GM19240 (cell line): Measurements from ENCODE around the gene CADPS.

Source experiments
- DNase-seq: peaks from one replicate; pipeline ENCODE4 v3.0.0; 2011; ENCODE audit warnings: low spot score; ENCODE audit not compliant: insufficient read length

The CADPS gene

GRCh38 chr3:62812631-62813030 is 62.6 kb downstream of the CADPS start:
- no peak for DNase-seq

- DNase-seq: no peak
Observed at GRCh38 chr3:62811119-62811518, 64.1 kb downstream of the CADPS start.

GRCh38 chr3:62809369-62809768 is 65.8 kb downstream of the CADPS start:
- DNase-seq: no peak

GRCh38 chr3:62805580-62806277 is 69.5 kb downstream of the CADPS start:
- DNase-seq: no peak

GRCh38 chr3:62805106-62805505 is 70.1 kb downstream of the CADPS start:
- no peak for DNase-seq

- no peak for DNase-seq
Observed at GRCh38 chr3:62803276-62803675, 71.9 kb downstream of the CADPS start.

- DNase-seq: no peak
Observed at GRCh38 chr3:62798000-62798399, 77.2 kb downstream of the CADPS start.

- DNase-seq: no peak
Observed at GRCh38 chr3:62797132-62797531, 78.1 kb downstream of the CADPS start.

GRCh38 chr3:62795978-62796657 is 79.1 kb downstream of the CADPS start:
- DNase-seq: no peak

GRCh38 chr3:62793946-62794345 is 81.3 kb downstream of the CADPS start:
- DNase-seq: no peak

- no peak for DNase-seq
Observed at GRCh38 chr3:62785384-62785783, 89.8 kb downstream of the CADPS start.

- DNase-seq: no peak
Observed at GRCh38 chr3:62781121-62781520, 94.1 kb downstream of the CADPS start.

- DNase-seq: no peak
Observed at GRCh38 chr3:62777674-62778073, 97.5 kb downstream of the CADPS start.

- DNase-seq: no peak
Observed at GRCh38 chr3:62777130-62777529, 98.1 kb downstream of the CADPS start.

- no peak for DNase-seq
Observed at GRCh38 chr3:62774221-62774620, 101.0 kb downstream of the CADPS start.

GRCh38 chr3:62771331-62772072 is 103.7 kb downstream of the CADPS start:
- no peak for DNase-seq

- DNase-seq: no peak
Observed at GRCh38 chr3:62768896-62769295, 106.3 kb downstream of the CADPS start.

- DNase-seq: no peak
Observed at GRCh38 chr3:62761711-62762110, 113.5 kb downstream of the CADPS start.

GRCh38 chr3:62761311-62761710 is 113.9 kb downstream of the CADPS start:
- DNase-seq: no peak

- DNase-seq: no peak
Observed at GRCh38 chr3:62758296-62759066, 116.7 kb downstream of the CADPS start.

- DNase-seq: no peak
Observed at GRCh38 chr3:62757045-62757444, 118.2 kb downstream of the CADPS start.

GRCh38 chr3:62755285-62755684 is 119.9 kb downstream of the CADPS start:
- DNase-seq: no peak
